ENCODE results near the gene EMC10. TPM values are rescaled to one million over a fixed set of nuclear protein-coding genes. Genes with fewer than 3 reads are reported as not detected.

The EMC10 gene
- total RNA-seq, 1 experiment from 2014 or later = 36.9 TPM

Other genes starting within 250 kb of the EMC10 start
- 0.12 TPM in 1 of 2 replicates, not detected in the other for gene KCNC3, start 147.1 kb upstream of the EMC10 start, total RNA-seq (2014; rRNA removed; shearing (Covaris generic))
- gene NAPSA, start 110.9 kb upstream of the EMC10 start, total RNA-seq (2014; rRNA removed; shearing (Covaris generic)) = under 0.01 TPM in 1 of 2 replicates, not detected in the other
- 92.0 and 102 TPM in 2 replicates for gene NR1H2, start 100.0 kb upstream of the EMC10 start, total RNA-seq (2014; rRNA removed; shearing (Covaris generic))
- 38.6 and 42.7 TPM in 2 replicates for gene POLD1, start 92.2 kb upstream of the EMC10 start, total RNA-seq (2014; rRNA removed; shearing (Covaris generic))
- gene SPIB, start 57.6 kb upstream of the EMC10 start, total RNA-seq (2014; rRNA removed; shearing (Covaris generic)) = not detected in 2 replicates
- gene MYBPC2, start 43.6 kb upstream of the EMC10 start, total RNA-seq (2014; rRNA removed; shearing (Covaris generic)) = 0.10 TPM in 1 of 2 replicates, not detected in the other
- 1.3 TPM in 1 of 2 replicates, not detected in the other for gene GARIN5A, start 341 bp downstream of the EMC10 start, total RNA-seq (2014; rRNA removed; shearing (Covaris generic))
- gene JOSD2, start 34.7 kb downstream of the EMC10 start, total RNA-seq (2014; rRNA removed; shearing (Covaris generic)) = 39.0 and 53.5 TPM in 2 replicates
- gene ASPDH, start 37.4 kb downstream of the EMC10 start, total RNA-seq (2014; rRNA removed; shearing (Covaris generic)) = not detected in 2 replicates
- gene LRRC4B, start 91.9 kb downstream of the EMC10 start, total RNA-seq (2014; rRNA removed; shearing (Covaris generic)) = not detected in 2 replicates
- not detected in 2 replicates for gene SYT3, start 163.4 kb downstream of the EMC10 start, total RNA-seq (2014; rRNA removed; shearing (Covaris generic))
- not detected in 2 replicates for gene C19orf81, start 172.9 kb downstream of the EMC10 start, total RNA-seq (2014; rRNA removed; shearing (Covaris generic))
- gene SHANK1, start 243.3 kb downstream of the EMC10 start, total RNA-seq (2014; rRNA removed; shearing (Covaris generic)) = 3.9 and 4.9 TPM in 2 replicates
- 149 and 186 TPM in 2 replicates for gene CLEC11A, start 246.9 kb downstream of the EMC10 start, total RNA-seq (2014; rRNA removed; shearing (Covaris generic))

Data from RPMI7951 (cell line).